ENCODE data around the gene CD70.
"Not testable (repeated sequence)": the region's sequence is repeated elsewhere in the genome, so short reads cannot be mapped to it uniquely, and the experiment has no call there.

CD70 gene

GRCh38 chr19:6597471-6598253 is 6.7 kb upstream of the CD70 start:
- DNase-seq: not testable (repeated sequence)

GRCh38 chr19:6596621-6597020 is 5.7 kb upstream of the CD70 start:
- DNase-seq: no peak

GRCh38 chr19:6593651-6594416 is 2.9 kb upstream of the CD70 start:
- no peak for DNase-seq

- DNase-seq: no peak
Observed at GRCh38 chr19:6590258-6590826, 608 bp downstream of the CD70 start.

- DNase-seq: no peak
Observed at GRCh38 chr19:6589711-6590257, 1.2 kb downstream of the CD70 start.

- peak; percentile 7 for DNase-seq
Observed at GRCh38 chr19:6588508-6589345, 2.2 kb downstream of the CD70 start.

GRCh38 chr19:6587998-6588507 is 2.9 kb downstream of the CD70 start:
- no peak for DNase-seq

- no peak for DNase-seq
Observed at GRCh38 chr19:6587093-6587820, 3.7 kb downstream of the CD70 start.

- DNase-seq: no peak
Observed at GRCh38 chr19:6586726-6587092, 4.2 kb downstream of the CD70 start.

GRCh38 chr19:6586056-6586455 is 4.9 kb downstream of the CD70 start:
- DNase-seq: no peak

GRCh38 chr19:6582515-6583484 is 8.2 kb downstream of the CD70 start:
- DNase-seq: not testable (repeated sequence)

- DNase-seq: no peak
Observed at GRCh38 chr19:6580313-6580712, 10.6 kb downstream of the CD70 start.

- DNase-seq: no peak
Observed at GRCh38 chr19:6579450-6580178, 11.3 kb downstream of the CD70 start.

GRCh38 chr19:6577476-6578125 is 13.3 kb downstream of the CD70 start:
- DNase-seq: no peak

GRCh38 chr19:6576869-6577475 is 14.0 kb downstream of the CD70 start:
- DNase-seq: no peak

GRCh38 chr19:6573350-6573749 is 17.6 kb downstream of the CD70 start:
- DNase-seq: no peak

- DNase-seq: no peak
Observed at GRCh38 chr19:6572217-6572616, 18.7 kb downstream of the CD70 start.

GRCh38 chr19:6571167-6571566 is 19.8 kb downstream of the CD70 start:
- no peak for DNase-seq

- no peak for DNase-seq
Observed at GRCh38 chr19:6570764-6571163, 20.2 kb downstream of the CD70 start.
